Astrocyte (in vitro differentiated cells and primary cell): Measurements from ENCODE around the gene SCAPER. TPM values are rescaled to one million over a fixed set of nuclear protein-coding genes. Genes with fewer than 3 reads are reported as not detected.

Source experiments
- DNase-seq: peaks from one replicate; pipeline ENCODE4 v3.0.0-alpha.2; 2010; ENCODE audit warnings: low read depth
- FAIRE-seq: peaks from 2 replicates; lab custom pipeline; 2011; peaks lifted over from hg19 to GRCh38; lab: Jason Lieb, UNC
- H2AFZ ChIP-seq: 2 replicates; pipeline ENCODE4 v1.6.0; 2012; ENCODE audit warnings: low read depth, low read length, inconsistent platforms
- H3K27ac ChIP-seq: 2 replicates; pipeline ENCODE4 v1.5.1; 2011; ENCODE audit warnings: low read depth, low read length, inconsistent platforms
- H3K27me3 ChIP-seq: 2 replicates; pipeline ENCODE4 v1.6.0; 2011; ENCODE audit warnings: low read length, inconsistent platforms; ENCODE audit not compliant: insufficient read depth
- H3K36me3 ChIP-seq: 2 replicates; pipeline ENCODE4 v1.5.1; 2011; ENCODE audit warnings: low read length, inconsistent platforms; ENCODE audit not compliant: insufficient read depth
- H3K4me1 ChIP-seq: 2 replicates; pipeline ENCODE4 v1.5.1; 2011; ENCODE audit warnings: low read length, inconsistent platforms; ENCODE audit not compliant: insufficient read depth
- H3K4me2 ChIP-seq: 2 replicates; pipeline ENCODE4 v1.6.0; 2012; ENCODE audit warnings: low read length, inconsistent platforms
- H3K4me3 ChIP-seq: 2 replicates; pipeline ENCODE4 v1.5.1; 2011; ENCODE audit warnings: low read depth, mild to moderate bottlenecking, low read length, inconsistent platforms; ENCODE audit not compliant: insufficient read depth
- H3K79me2 ChIP-seq: 2 replicates; pipeline ENCODE4 v1.6.0; 2012; ENCODE audit warnings: mild to moderate bottlenecking, low read length, inconsistent platforms; ENCODE audit not compliant: insufficient read depth
- H3K9ac ChIP-seq: 2 replicates; pipeline ENCODE4 v1.6.0; 2012; ENCODE audit warnings: mild to moderate bottlenecking, low read length, inconsistent platforms
- H3K9me3 ChIP-seq: 2 replicates; pipeline ENCODE4 v1.5.1; 2012; ENCODE audit warnings: low read depth, mild to moderate bottlenecking, low read length, inconsistent platforms; ENCODE audit not compliant: insufficient read depth
- H4K20me1 ChIP-seq: 2 replicates; pipeline ENCODE4 v1.6.0; 2012; ENCODE audit warnings: low read length, inconsistent platforms; ENCODE audit not compliant: insufficient read depth
- H3K27ac Mint-ChIP-seq: one replicate; pipeline ENCODE4 v1.8.0; 2021; ENCODE audit warnings: mild to moderate bottlenecking, mixed read lengths; ENCODE audit not compliant: unreplicated experiment
- H3K27me3 Mint-ChIP-seq: one replicate; pipeline ENCODE4 v1.8.0; 2021; ENCODE audit warnings: low read depth, mixed read lengths; ENCODE audit not compliant: unreplicated experiment
- H3K36me3 Mint-ChIP-seq: one replicate; pipeline ENCODE4 v1.8.0; 2021; ENCODE audit warnings: low read depth, mixed read lengths; ENCODE audit not compliant: unreplicated experiment
- H3K4me1 Mint-ChIP-seq: one replicate; pipeline ENCODE4 v1.8.0; 2021; ENCODE audit warnings: low read depth, mixed read lengths; ENCODE audit not compliant: unreplicated experiment
- H3K4me3 Mint-ChIP-seq: one replicate; pipeline ENCODE4 v1.8.0; 2021; ENCODE audit warnings: mild to moderate bottlenecking, moderate library complexity, mixed read lengths; ENCODE audit not compliant: unreplicated experiment
- H3K9me3 Mint-ChIP-seq: one replicate; pipeline ENCODE4 v1.8.0; 2021; ENCODE audit warnings: mild to moderate bottlenecking, mixed read lengths; ENCODE audit not compliant: unreplicated experiment
- EZH2 ChIP-seq: IDR thresholded peaks from 2 replicates; pipeline ENCODE4 v1.6.1; 2012; ENCODE audit warnings: mild to moderate bottlenecking, low read length, inconsistent platforms; ENCODE audit not compliant: insufficient read depth
- total RNA-seq: library from RNA; stranded (reverse); gene quantifications from 2 replicates; pipeline ENCODE4 v1.2.1, GENCODE V29; 2021
- TF ChIP-seq, protein P1 (sequence below): IDR thresholded peaks from 2 replicates; pipeline ENCODE4 v1.5.1; 2011; ENCODE audit warnings: low read depth, mild to moderate bottlenecking, inconsistent platforms, low read length, moderate library complexity; ENCODE audit not compliant: insufficient read depth

The SCAPER gene
- total RNA-seq, 1 donor from 2014 or later, result 8.6 TPM

GRCh38 chr15:76429661-76430060 lies 475.5 kb downstream of the SCAPER start:
- Histone ChIP-seq H3K9me3 (no peaks in the 10 kb centered on the region), H3K27me3 (no peaks in the 10 kb centered on the region), H3K9ac (no peak overlapping the region), H2AFZ (no peak overlapping the region), H3K79me2 (no peaks in the 10 kb centered on the region), H4K20me1 (no peaks in the 10 kb centered on the region), H3K36me3 (no peaks in the 10 kb centered on the region), H3K4me3 (no peak overlapping the region), H3K4me2 (no peak overlapping the region), H3K27ac (no peak overlapping the region), H3K4me1 (peaks cover 8% of the 10 kb centered on the region)
- no peaks in the 10 kb centered on the region for H3K27me3 Mint-ChIP-seq
- no peak for FAIRE-seq
- peaks cover 22% of the 10 kb centered on the region for H3K9me3 Mint-ChIP-seq
- no peak overlapping the region for H3K27ac Mint-ChIP-seq
- peaks cover 9% of the 10 kb centered on the region for H3K36me3 Mint-ChIP-seq
- no peak for DNase-seq
- peaks cover 19% of the 10 kb centered on the region for H3K4me1 Mint-ChIP-seq
- TF ChIP-seq EZH2, result no peak
- TF ChIP-seq, protein P1, sequence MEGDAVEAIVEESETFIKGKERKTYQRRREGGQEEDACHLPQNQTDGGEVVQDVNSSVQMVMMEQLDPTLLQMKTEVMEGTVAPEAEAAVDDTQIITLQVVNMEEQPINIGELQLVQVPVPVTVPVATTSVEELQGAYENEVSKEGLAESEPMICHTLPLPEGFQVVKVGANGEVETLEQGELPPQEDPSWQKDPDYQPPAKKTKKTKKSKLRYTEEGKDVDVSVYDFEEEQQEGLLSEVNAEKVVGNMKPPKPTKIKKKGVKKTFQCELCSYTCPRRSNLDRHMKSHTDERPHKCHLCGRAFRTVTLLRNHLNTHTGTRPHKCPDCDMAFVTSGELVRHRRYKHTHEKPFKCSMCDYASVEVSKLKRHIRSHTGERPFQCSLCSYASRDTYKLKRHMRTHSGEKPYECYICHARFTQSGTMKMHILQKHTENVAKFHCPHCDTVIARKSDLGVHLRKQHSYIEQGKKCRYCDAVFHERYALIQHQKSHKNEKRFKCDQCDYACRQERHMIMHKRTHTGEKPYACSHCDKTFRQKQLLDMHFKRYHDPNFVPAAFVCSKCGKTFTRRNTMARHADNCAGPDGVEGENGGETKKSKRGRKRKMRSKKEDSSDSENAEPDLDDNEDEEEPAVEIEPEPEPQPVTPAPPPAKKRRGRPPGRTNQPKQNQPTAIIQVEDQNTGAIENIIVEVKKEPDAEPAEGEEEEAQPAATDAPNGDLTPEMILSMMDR, result no peak
- no peak overlapping the region for H3K4me3 Mint-ChIP-seq

DNA sequence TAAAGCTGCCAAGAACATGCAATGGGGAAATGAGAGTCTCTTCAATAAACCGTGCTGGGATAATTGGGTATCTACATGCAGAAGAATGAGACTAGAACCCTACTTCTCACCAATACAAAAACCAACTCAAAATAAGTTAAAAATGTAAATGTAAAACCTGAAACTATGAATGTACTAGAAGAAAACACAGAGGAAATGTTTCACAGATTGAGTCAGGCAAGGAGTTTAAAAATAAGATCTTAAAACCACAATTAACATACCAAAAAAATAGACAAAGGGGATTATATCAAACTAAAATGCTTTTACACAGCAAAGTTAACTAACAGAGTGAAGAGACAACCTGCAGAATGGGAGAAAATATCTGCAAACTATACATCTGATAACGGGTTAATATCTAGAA lies 478.2 kb downstream of the SCAPER start:
- Histone ChIP-seq H3K27ac (no peak overlapping the region), H3K4me3 (no peak overlapping the region), H3K27me3 (no peaks in the 10 kb centered on the region), H3K9me3 (no peaks in the 10 kb centered on the region), H3K4me1 (peaks cover 4% of the 10 kb centered on the region), H3K9ac (no peak overlapping the region), H4K20me1 (no peaks in the 10 kb centered on the region), H3K79me2 (no peaks in the 10 kb centered on the region), H3K4me2 (no peak overlapping the region), H3K36me3 (no peaks in the 10 kb centered on the region), H2AFZ (no peak overlapping the region)
- Mint-ChIP-seq H3K27me3 (no peaks in the 10 kb centered on the region), H3K9me3 (peaks cover 28% of the 10 kb centered on the region), H3K27ac (no peak overlapping the region), H3K36me3 (peaks cover 9% of the 10 kb centered on the region), H3K4me1 (peaks cover 3% of the 10 kb centered on the region), H3K4me3 (no peak overlapping the region)
- FAIRE-seq, result no peak
- no peak for DNase-seq
- TF ChIP-seq, protein P1, result no peak
- no peak for TF ChIP-seq EZH2

DNA sequence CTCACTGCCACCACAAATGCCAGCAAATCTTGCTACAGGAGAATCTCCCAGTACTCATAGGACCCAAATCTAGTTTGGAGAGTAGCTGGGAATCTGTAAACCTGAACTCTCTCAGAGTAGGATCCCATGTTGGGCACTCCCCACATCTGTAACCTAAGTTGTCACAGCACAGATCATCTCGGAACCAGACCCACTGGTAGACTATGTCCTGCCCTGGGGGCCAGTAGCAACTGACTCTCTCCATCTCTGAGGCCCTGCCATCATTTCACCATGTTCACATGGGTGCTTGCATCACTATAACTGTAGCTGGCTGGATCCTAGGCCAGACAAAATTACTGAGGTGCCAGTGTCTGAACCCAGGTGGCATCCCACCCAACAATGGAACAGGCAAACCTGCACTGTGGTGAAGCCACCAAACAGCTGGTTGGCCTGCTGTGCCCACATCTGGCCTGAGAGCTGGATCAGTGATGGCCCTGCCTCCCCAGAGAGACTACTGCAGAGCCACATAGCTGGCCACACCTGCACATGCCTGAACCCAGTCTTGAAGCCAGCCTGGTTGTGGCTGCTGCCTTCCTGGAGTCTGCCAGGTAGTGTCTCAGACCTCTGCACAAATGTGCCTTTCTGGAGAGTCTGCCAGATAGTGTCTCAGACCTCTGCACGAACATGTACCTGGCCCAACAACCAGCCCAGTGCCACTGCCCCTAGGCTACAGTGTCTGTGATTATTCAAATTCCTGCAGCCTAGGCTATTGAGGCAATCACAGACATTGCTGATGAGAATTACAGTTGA lies 486.6 kb downstream of the SCAPER start:
- H3K4me3 ChIP-seq, result no peak overlapping the region
- no peak overlapping the region for H2AFZ ChIP-seq
- H3K36me3 Mint-ChIP-seq, result no peaks in the 10 kb centered on the region
- H3K4me2 ChIP-seq, result no peak overlapping the region
- DNase-seq, result no peak
- TF ChIP-seq, protein P1, result no peak
- no peak for TF ChIP-seq EZH2
- no peaks in the 10 kb centered on the region for H3K79me2 ChIP-seq
- H3K4me1 Mint-ChIP-seq, result no peaks in the 10 kb centered on the region
- H3K9me3 ChIP-seq, result no peaks in the 10 kb centered on the region
- H3K4me1 ChIP-seq, result no peaks in the 10 kb centered on the region
- H4K20me1 ChIP-seq, result no peaks in the 10 kb centered on the region
- no peak overlapping the region for H3K27ac ChIP-seq
- no peaks in the 10 kb centered on the region for H3K27me3 ChIP-seq
- H3K36me3 ChIP-seq, result no peaks in the 10 kb centered on the region
- no peak overlapping the region for H3K4me3 Mint-ChIP-seq
- H3K9ac ChIP-seq, result no peak overlapping the region
- H3K9me3 Mint-ChIP-seq, result peaks cover 2% of the 10 kb centered on the region
- H3K27ac Mint-ChIP-seq, result no peak overlapping the region
- no peaks in the 10 kb centered on the region for H3K27me3 Mint-ChIP-seq
- no peak for FAIRE-seq
